ENCODE results near the gene RANBP9. TPM values are rescaled to one million over a fixed set of nuclear protein-coding genes. Genes with fewer than 3 reads are reported as not detected.

RANBP9 gene
- total RNA-seq, 2 donors from 2014 or later = 43.7 to 45.4 TPM

DNA sequence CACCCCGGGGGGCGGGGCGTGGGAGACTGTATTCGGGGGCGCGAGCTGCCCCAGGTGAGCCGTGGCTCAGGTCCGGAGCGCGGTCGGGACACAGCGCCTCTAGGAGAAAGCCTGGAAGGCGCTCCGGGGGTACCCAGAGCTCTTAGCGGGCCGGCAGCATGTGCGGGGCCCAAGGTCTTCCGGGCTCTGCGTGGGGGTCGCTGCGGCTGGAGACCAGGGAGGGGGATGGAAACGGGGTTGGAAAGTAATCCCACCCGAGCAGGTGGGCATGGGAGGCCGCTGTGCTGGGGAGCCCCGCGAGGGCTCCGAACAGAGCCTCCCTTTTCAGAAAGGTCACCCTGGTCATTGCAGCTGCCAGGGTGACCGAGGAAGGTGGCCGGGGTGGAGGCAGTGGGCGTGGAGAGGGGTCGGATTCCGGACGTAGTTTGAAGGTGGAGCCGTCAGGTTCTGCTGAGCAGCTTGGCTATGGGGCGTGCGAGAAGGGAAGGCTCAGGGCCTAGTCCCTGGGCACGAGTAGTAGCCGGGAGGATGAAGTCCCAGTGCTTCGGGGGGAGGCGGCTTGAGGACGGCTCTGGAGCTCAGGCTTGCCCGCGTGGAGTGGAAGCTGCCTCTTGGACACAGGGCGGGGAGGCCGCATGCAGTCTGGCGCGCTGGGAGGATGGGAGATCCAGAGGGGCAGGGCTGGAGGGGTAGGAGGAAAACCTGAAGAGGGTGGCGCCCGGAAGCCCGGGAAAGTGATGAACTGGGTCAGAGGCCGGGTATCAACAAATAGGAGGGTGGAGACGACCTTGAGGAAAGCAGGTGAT lies 136.9 kb downstream of the RANBP9 start, which contains the start of gene SIRT5:
Gene SIRT5, plus strand, starts transcription at position 31 of the 806 bp plus-strand sequence. CDS start 9,510 bp downstream, outside the sequence.
- Mint-ChIP-seq H3K36me3 (ENCODE audit: low read depth) (peaks cover 7% of the 10 kb centered on the region), H3K4me3 (peak within 1 kb of the TSS; percentile 89), H3K27me3 (ENCODE audit: insufficient read depth) (no peaks in the 10 kb centered on the region), H3K27ac (peak within 1 kb of the TSS; percentile 97), H3K4me1 (peaks cover 14% of the 10 kb centered on the region), H3K9me3 (peaks cover 6% of the 10 kb centered on the region)
- peaks cover 6% of the 10 kb centered on the region for H3K4me1 ChIP-seq (ENCODE audit: control insufficient read depth, insufficient read depth, low read length)
- 0 to 2% methylated on average over 29 to 52 of the region's 52 CpGs for WGBS, 2 experiments (ENCODE audit: insufficient coverage in 1 of 2, insufficient read length in 1 of 2)
- peak; percentile 95 for DNase-seq
- peaks cover 5% of the 10 kb centered on the region for H3K36me3 ChIP-seq (ENCODE audit: control insufficient read depth, insufficient read depth, low read length)
- H3K27me3 ChIP-seq (ENCODE audit: control insufficient read depth, insufficient read depth, low read length, poor library complexity, severe bottlenecking) = no peaks in the 10 kb centered on the region
- TF ChIP-seq, protein P1, sequence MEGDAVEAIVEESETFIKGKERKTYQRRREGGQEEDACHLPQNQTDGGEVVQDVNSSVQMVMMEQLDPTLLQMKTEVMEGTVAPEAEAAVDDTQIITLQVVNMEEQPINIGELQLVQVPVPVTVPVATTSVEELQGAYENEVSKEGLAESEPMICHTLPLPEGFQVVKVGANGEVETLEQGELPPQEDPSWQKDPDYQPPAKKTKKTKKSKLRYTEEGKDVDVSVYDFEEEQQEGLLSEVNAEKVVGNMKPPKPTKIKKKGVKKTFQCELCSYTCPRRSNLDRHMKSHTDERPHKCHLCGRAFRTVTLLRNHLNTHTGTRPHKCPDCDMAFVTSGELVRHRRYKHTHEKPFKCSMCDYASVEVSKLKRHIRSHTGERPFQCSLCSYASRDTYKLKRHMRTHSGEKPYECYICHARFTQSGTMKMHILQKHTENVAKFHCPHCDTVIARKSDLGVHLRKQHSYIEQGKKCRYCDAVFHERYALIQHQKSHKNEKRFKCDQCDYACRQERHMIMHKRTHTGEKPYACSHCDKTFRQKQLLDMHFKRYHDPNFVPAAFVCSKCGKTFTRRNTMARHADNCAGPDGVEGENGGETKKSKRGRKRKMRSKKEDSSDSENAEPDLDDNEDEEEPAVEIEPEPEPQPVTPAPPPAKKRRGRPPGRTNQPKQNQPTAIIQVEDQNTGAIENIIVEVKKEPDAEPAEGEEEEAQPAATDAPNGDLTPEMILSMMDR (conservative IDR thresholded peaks at IDR 0.05) = no peak
- peaks cover 7% of the 10 kb centered on the region for H3K9me3 ChIP-seq (ENCODE audit: control insufficient read depth, low read length)
- H3K4me3 ChIP-seq (ENCODE audit: low read length) = peak within 1 kb of the TSS; percentile 96
- peak within 1 kb of the TSS; percentile 78 for H3K9ac ChIP-seq (ENCODE audit: extremely low read depth, low read length, poor library complexity, severe bottlenecking)
- peak within 1 kb of the TSS; percentile 82 for H3K27ac ChIP-seq (ENCODE audit: low read depth, low read length)

DNA sequence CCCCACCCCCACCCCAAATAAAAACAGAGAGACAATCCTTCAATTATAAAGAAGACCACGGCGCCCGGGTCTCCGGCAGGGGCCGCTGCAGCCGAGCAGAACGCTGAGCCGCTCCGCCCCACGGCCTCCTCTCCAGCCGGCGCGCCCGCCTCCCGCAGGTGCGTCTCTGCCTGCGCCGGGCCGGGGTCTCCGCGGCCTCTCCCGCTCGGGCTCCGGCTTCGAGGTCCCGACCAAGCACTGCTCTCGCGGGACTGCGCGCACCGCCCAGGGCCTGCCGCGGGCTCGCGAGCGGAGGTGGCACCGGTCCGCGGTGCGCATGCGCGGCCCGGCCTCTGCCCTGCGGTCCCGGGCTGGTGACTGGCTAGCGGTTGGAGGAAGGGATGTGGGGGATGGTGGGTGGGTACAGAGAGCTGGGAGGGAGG lies 137.5 kb downstream of the RANBP9 start:
- peak overlapping the region; percentile 78 for H3K9ac ChIP-seq (ENCODE audit: extremely low read depth, low read length, poor library complexity, severe bottlenecking)
- peaks cover 4% of the 10 kb centered on the region for H3K36me3 Mint-ChIP-seq (ENCODE audit: low read depth)
- WGBS, 2 experiments (ENCODE audit: insufficient coverage in 1 of 2, insufficient read length in 1 of 2) = 0% methylated on average over 30 to 46 of the region's 46 CpGs
- H3K4me3 ChIP-seq (ENCODE audit: low read length) = peak overlapping the region; percentile 96
- H3K27ac ChIP-seq (ENCODE audit: low read depth, low read length) = peak overlapping the region; percentile 82
- peak overlapping the region; percentile 97 for H3K27ac Mint-ChIP-seq
- no peaks in the 10 kb centered on the region for H3K27me3 Mint-ChIP-seq (ENCODE audit: insufficient read depth)
- peaks cover 14% of the 10 kb centered on the region for H3K4me1 Mint-ChIP-seq
- no peaks in the 10 kb centered on the region for H3K36me3 ChIP-seq (ENCODE audit: control insufficient read depth, insufficient read depth, low read length)
- peaks cover 6% of the 10 kb centered on the region for H3K4me1 ChIP-seq (ENCODE audit: control insufficient read depth, insufficient read depth, low read length)
- no peaks in the 10 kb centered on the region for H3K27me3 ChIP-seq (ENCODE audit: control insufficient read depth, insufficient read depth, low read length, poor library complexity, severe bottlenecking)
- H3K9me3 Mint-ChIP-seq = peaks cover 6% of the 10 kb centered on the region
- peak overlapping the region; percentile 89 for H3K4me3 Mint-ChIP-seq
- peak; percentile 98 for DNase-seq
- H3K9me3 ChIP-seq (ENCODE audit: control insufficient read depth, low read length) = peaks cover 7% of the 10 kb centered on the region
- TF ChIP-seq, protein P1 (conservative IDR thresholded peaks at IDR 0.05) = peak; percentile 79

DNA sequence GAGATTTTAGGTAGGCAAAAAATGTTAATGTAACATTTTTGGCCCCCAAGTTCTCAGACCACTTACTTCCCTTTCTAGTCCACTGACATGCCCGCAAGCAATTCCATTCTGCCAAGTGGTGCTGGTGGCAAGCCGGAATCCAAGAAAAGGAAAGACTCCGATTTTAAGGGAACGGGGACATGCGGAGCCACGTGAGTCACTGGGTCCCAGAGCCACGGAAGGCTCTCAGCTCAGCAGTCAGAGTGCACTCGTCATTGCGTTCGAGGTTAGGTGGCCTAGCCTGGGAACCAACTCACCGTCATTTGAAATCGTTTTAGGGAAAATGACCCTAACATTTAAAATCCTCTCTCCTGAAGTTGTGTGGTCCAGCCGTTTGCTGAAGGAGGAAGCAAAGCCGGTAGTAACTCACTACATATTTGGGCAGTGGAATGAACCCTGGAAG lies 137.9 kb downstream of the RANBP9 start:
- Mint-ChIP-seq H3K36me3 (ENCODE audit: low read depth) (peaks cover 4% of the 10 kb centered on the region), H3K27me3 (ENCODE audit: insufficient read depth) (no peaks in the 10 kb centered on the region), H3K27ac (peak overlapping the region; percentile 97), H3K4me1 (peaks cover 14% of the 10 kb centered on the region), H3K4me3 (peak overlapping the region; percentile 89), H3K9me3 (peaks cover 6% of the 10 kb centered on the region)
- no peaks in the 10 kb centered on the region for H3K27me3 ChIP-seq (ENCODE audit: control insufficient read depth, insufficient read depth, low read length, poor library complexity, severe bottlenecking)
- H3K4me1 ChIP-seq (ENCODE audit: control insufficient read depth, insufficient read depth, low read length) = peaks cover 6% of the 10 kb centered on the region
- peaks cover 7% of the 10 kb centered on the region for H3K9me3 ChIP-seq (ENCODE audit: control insufficient read depth, low read length)
- 14 to 18% methylated on average over 13 to 14 of the region's 14 CpGs for WGBS, 2 experiments (ENCODE audit: insufficient coverage in 1 of 2, insufficient read length in 1 of 2)
- H3K4me3 ChIP-seq (ENCODE audit: low read length) = peak overlapping the region; percentile 96
- H3K36me3 ChIP-seq (ENCODE audit: control insufficient read depth, insufficient read depth, low read length) = no peaks in the 10 kb centered on the region
- DNase-seq = peak; percentile 73
- peak overlapping the region; percentile 82 for H3K27ac ChIP-seq (ENCODE audit: low read depth, low read length)
- peak overlapping the region; percentile 71 for H3K9ac ChIP-seq (ENCODE audit: extremely low read depth, low read length, poor library complexity, severe bottlenecking)
- TF ChIP-seq, protein P1 (conservative IDR thresholded peaks at IDR 0.05) = no peak

Measured in endodermal cell (in vitro differentiated cells).